Naive thymus-derived CD8-positive, alpha-beta T cell (primary cell): ENCODE data around the gene WAC. TPM values are rescaled to one million over a fixed set of nuclear protein-coding genes. Genes with fewer than 3 reads are reported as not detected.
"Not testable (repeated sequence)": the region's sequence is repeated elsewhere in the genome, so short reads cannot be mapped to it uniquely, and the experiment has no call there.

Experiments
- ATAC-seq, 2 donors: fragments of 150-1000 bp; cut with Tn5 transposase in 1 of 2; sonication (Bioruptor Pico), chemical (Tn5 transposase) in 1 of 2; 1 replicate in 1 of 2; 2 replicates in 1 of 2; pipeline ENCODE4 v1.10.0; 2021; ENCODE audit warnings: mild to moderate bottlenecking in 2 of 2, moderate library complexity in 2 of 2
- POLR2A ChIA-PET: fragments of 350-600 bp; sonication (Branson Sonifier 250); formaldehyde crosslinking; loops from one replicate; lab custom pipeline; 2021; ENCODE audit warnings: antibody characterized with exemption; lab: Charles Lee
- DNase-seq, 10 donors: peaks; one replicate each; pipeline versions ENCODE4 v3.0.0 to v3.0.0-alpha.2; 2020 to 2022
- H3K27ac Mint-ChIP-seq, 10 donors: one replicate each; pipeline ENCODE4 v1.8.0; 2020 to 2022; ENCODE audit warnings: mild to moderate bottlenecking in 10 of 10, mixed read lengths in 10 of 10, moderate library complexity in 4 of 10, inconsistent platforms in 1 of 10
- H3K27me3 Mint-ChIP-seq, 5 donors: one replicate each; pipeline ENCODE4 v1.8.0; 2021 to 2022; ENCODE audit warnings: mixed read lengths in 5 of 5
- H3K36me3 Mint-ChIP-seq, 3 donors: one replicate each; pipeline ENCODE4 v1.8.0; 2020 to 2022; ENCODE audit warnings: mixed read lengths in 3 of 3, mild to moderate bottlenecking in 2 of 3, inconsistent platforms in 1 of 3
- H3K4me1 Mint-ChIP-seq, 4 donors: one replicate each; pipeline ENCODE4 v1.8.0; 2021 to 2022; ENCODE audit warnings: mixed read lengths in 4 of 4
- H3K4me3 Mint-ChIP-seq, 10 donors: one replicate each; pipeline ENCODE4 v1.8.0; 2020 to 2022; ENCODE audit warnings: mild to moderate bottlenecking in 10 of 10, mixed read lengths in 10 of 10, moderate library complexity in 6 of 10, inconsistent platforms in 1 of 10
- H3K9me3 Mint-ChIP-seq, 9 donors: one replicate each; pipeline ENCODE4 v1.8.0; 2020 to 2022; ENCODE audit warnings: mixed read lengths in 9 of 9, mild to moderate bottlenecking in 3 of 9, inconsistent platforms in 1 of 9, moderate library complexity in 1 of 9
- polyA plus RNA-seq, 3 donors: library from polyadenylated mRNA; unstranded; fragments of 300-500 nt; fragmentation: Illumina TruSeq; gene quantifications; one replicate each; pipeline ENCODE4 v1.2.3, GENCODE V29; 2021
- total RNA-seq, 8 experiments: library from RNA in 2 of 8; stranded (reverse) in 2 of 8; gene quantifications; one replicate each; pipeline ENCODE4 v1.2.3 and lab custom pipeline; 2021 to 2026

WAC gene
- total and polyA plus RNA-seq, 5 experiments from 2014 or later, result 84.2 to 213 (median 108) TPM

DNA sequence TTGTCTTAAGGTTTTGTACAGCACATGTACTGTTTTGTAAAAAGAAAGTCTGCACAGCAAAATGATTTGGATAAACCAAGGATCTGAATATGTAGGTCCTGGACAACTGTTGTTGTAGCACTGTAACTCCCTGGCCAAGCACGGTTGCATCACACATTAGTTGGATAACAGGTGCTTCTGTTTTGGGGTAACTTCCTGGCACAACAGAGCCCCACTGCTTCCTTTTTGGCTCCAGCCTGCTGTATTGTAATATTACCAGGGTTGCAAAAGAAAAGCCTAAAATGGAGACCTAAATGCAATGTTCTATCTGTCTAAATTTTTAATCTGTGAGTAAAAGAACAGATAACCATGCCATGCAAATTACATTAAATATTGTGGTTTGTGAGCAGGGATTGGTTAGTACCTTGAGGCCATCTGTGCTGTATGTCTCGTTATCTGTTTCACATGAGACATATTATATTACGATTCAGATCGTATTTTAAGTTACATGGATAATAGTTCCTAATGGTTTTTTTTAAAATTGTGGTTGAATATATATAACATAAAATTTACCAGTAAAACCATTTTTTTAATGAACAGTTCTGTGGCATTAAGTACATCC lies 27.5 kb upstream of the WAC start:
- peaks cover 0 to 3% (median 2%) of the 10 kb centered on the region in 4 donors for H3K4me1 Mint-ChIP-seq
- no peak overlapping the region for H3K27ac Mint-ChIP-seq
- H3K36me3 Mint-ChIP-seq, result peaks cover 0 to 2% (median 0%) of the 10 kb centered on the region in 3 donors
- DNase-seq (no peak), ATAC-seq (no peak)
- H3K9me3 Mint-ChIP-seq, result no peaks in the 10 kb centered on the region
- H3K4me3 Mint-ChIP-seq, result no peak overlapping the region
- peaks cover 0 to 8% (median 1%) of the 10 kb centered on the region in 5 donors for H3K27me3 Mint-ChIP-seq
- POLR2A ChIA-PET, result no interaction called here

DNA sequence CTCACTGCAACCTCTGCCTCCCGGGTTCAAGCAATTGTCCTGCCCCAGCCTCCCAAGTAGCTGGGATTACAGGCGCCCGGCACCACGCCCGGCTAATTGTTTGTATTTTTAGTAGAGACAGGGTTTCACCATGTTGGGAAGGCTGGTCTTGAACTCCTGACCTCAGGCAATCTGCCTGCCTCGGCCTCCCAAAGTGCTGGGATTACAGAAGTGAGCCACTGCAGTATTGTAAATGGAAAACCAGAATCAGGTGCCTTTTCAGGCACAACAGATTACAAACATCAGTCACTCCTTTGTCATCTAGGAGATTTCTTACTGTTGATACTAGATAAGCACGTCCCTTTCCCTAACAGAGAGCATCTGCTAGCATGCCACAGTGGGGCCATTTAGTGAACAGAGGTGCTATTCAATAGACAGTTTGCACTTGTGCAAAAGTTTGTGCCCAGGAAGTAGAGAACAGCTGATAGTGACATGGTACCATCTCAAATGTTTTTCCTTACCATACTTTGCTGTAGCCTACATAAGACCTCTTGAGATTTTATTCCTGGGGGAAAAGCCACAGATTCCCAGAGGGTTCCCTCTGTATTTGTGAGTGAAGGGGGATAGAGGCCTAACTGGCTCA lies 24.5 kb upstream of the WAC start:
- POLR2A ChIA-PET, result no interaction called here
- Mint-ChIP-seq H3K36me3 (peaks cover 0 to 2% (median 0%) of the 10 kb centered on the region in 3 donors), H3K4me1 (no peaks in the 10 kb centered on the region), H3K9me3 (no peaks in the 10 kb centered on the region), H3K27ac (no peak overlapping the region), H3K4me3 (no peak overlapping the region), H3K27me3 (peaks cover 0 to 8% (median 1%) of the 10 kb centered on the region in 5 donors)
- ATAC-seq, result no peak
- no peak for DNase-seq

DNA sequence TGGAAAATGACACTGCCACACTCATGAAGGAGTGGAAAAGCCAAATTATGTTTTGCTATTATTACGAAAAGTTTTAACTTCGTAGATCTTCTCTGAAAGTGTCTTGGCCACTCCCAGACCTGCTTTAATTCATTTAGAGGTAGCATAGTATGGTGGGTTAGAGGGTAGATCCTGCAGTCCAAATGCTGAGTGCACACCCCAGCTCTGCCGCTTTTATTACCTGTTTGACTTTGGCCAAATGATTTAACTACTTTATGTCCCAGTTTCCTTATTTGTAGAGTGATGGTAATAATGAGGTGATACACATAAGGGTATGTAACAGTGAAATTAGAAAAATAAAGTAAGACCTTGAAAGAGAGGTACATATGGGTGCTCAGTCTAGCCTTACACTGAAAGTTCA lies 23.6 kb upstream of the WAC start:
- Mint-ChIP-seq H3K27ac (no peak overlapping the region), H3K27me3 (peaks cover 0 to 8% (median 1%) of the 10 kb centered on the region in 5 donors), H3K4me1 (no peaks in the 10 kb centered on the region), H3K4me3 (no peak overlapping the region), H3K9me3 (peaks cover 0 to 1% (median 0%) of the 10 kb centered on the region in 9 donors), H3K36me3 (no peaks in the 10 kb centered on the region)
- DNase-seq, result no peak
- POLR2A ChIA-PET, result no interaction called here
- ATAC-seq, result no peak

DNA sequence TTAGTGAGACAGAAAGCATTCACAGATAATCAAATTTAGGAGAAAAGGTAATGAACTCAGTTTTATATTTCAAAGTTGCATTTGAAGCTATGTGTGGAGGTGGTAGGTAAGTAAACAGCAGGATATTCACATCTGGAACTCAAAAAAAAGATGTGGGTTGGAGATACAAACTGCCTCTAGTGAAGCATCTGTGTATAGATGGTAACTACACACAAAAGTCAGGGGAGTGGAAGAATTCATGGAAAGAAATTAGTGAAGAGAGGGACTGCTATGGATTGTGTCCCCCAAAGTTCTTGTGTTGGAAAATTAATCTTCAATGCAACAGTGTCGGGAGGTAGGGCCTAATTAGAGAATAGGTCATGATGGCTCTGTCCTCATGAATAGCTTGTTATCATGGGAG lies 18.3 kb upstream of the WAC start:
- POLR2A ChIA-PET, result interaction anchor here (0.7 kb wide), 1 partner anchor 1443 kb away, joined by 5 read pairs; no protein-coding TSS in a partner anchor
- ATAC-seq, result no peak
- no peak overlapping the region for H3K27ac Mint-ChIP-seq

DNA sequence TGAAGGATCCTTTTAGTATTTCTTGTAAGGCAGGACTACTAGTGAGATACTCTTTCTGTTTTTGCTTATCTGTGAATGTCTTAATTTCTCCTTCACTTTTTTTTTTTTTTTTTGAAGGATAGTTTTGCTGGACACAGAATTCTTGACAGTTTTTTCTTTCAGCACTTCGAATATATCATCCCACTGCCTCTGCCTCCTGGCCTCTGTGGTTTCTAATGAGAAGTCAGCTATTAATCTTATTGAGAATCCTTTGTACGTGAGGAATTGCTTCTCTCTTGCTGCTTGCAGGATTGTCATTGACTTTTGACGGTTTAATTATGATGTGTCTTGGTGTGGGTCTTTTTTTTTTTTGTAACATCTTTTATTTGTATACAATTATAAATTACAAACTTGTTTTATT lies 12.6 kb upstream of the WAC start:
- no peaks in the 10 kb centered on the region for H3K27me3 Mint-ChIP-seq
- H3K9me3 Mint-ChIP-seq, result peaks cover 18 to 69% (median 34%) of the 10 kb centered on the region in 9 donors
- H3K4me3 Mint-ChIP-seq, result no peak overlapping the region
- H3K4me1 Mint-ChIP-seq, result peaks cover 0 to 2% (median 1%) of the 10 kb centered on the region in 4 donors
- ATAC-seq (no peak), DNase-seq (no peak)
- peaks cover 21 to 31% (median 30%) of the 10 kb centered on the region in 3 donors for H3K36me3 Mint-ChIP-seq
- POLR2A ChIA-PET, result no interaction called here
- peak overlapping the region in 1 of 10 donors; percentile 40 for H3K27ac Mint-ChIP-seq

More for the DNA sequence above, 18.3 kb upstream of the WAC start:
- Mint-ChIP-seq H3K9me3 (peaks cover under 1 to 45% (median 21%) of the 10 kb centered on the region in 9 donors), H3K4me3 (no peak overlapping the region), H3K36me3 (peaks cover 0 to 12% (median 2%) of the 10 kb centered on the region in 3 donors), H3K27me3 (peaks cover 0 to 1% (median 0%) of the 10 kb centered on the region in 5 donors), H3K4me1 (peaks cover 0 to 2% (median 0%) of the 10 kb centered on the region in 4 donors)
- no peak for DNase-seq

DNA sequence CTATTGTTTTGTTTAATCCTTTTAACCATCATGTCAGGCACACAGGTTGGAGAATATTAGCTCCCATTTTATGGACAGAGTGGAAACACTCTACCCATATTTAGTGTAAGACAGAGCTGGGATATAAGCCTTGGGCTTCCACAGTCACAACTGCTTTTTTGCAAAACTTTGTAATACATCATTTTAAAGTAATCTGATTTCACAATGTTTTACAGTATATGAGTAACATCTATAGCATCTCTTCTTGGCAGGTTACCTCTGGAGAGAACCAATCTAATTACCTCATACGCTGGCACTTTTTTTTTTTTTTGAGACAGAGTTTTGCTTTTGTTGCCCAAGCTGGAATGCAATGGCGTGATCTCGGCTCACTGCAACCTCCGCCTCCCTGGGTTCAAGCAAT lies 12.1 kb upstream of the WAC start:
- H3K4me3 Mint-ChIP-seq, H3K27ac Mint-ChIP-seq, H3K4me1 Mint-ChIP-seq, DNase-seq, ATAC-seq, POLR2A ChIA-PET, H3K27me3 Mint-ChIP-seq: not testable (repeated sequence)
- Mint-ChIP-seq H3K9me3 (peaks cover 18 to 68% (median 37%) of the 10 kb centered on the region in 9 donors), H3K36me3 (peaks cover 25 to 34% (median 34%) of the 10 kb centered on the region in 3 donors)

DNA sequence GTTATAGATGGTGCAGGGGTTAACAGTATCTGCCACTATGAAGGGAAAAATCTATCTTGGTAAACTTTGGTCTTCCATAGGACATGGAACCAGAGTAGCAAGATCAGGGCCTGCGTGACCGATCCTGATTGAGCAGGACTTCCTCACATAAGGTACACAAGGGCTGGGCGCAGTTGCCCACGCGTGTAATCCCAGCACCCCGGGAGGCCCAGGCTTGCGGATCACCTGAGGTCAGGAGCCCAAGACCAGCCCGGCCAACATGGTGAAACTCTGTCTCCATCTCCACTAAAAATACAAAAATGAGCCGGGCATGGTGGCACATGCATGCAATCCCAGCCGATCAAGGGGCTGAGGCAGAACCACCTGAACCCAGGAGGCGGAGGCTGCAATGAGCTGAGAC lies 11.0 kb upstream of the WAC start:
- H3K9me3 Mint-ChIP-seq, result peaks cover 14 to 68% (median 37%) of the 10 kb centered on the region in 9 donors
- ATAC-seq, H3K27me3 Mint-ChIP-seq, H3K27ac Mint-ChIP-seq, POLR2A ChIA-PET, H3K4me1 Mint-ChIP-seq, H3K4me3 Mint-ChIP-seq, DNase-seq: not testable (repeated sequence)
- peaks cover 34 to 42% (median 35%) of the 10 kb centered on the region in 3 donors for H3K36me3 Mint-ChIP-seq

DNA sequence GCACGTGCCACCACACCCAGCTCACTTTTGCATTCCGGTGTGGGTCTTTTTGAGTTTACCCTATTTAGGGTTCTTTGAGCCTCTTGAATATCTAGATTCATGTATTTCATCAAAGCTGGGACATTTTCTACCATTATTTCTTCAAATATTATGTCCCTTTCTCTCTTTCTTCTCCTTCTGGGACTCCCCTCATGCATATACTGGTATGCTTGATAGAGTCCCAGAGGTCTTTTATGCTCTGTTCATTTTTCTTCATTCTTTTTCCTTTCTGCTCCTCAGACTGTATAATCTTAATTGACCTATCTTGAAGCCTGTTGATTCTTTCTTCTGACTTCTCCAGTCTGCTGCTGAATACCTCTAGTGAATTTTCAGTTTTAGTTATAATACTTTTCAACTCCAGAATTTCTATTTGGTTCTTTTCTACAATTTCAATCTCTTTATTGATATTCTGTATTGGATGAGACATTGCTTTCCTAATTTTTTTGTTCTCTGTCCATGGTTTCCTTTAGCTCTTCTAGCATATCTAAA lies 9.1 kb upstream of the WAC start:
- H3K4me3 Mint-ChIP-seq, result peak overlapping the region in 1 of 10 donors; percentile 30
- peak overlapping the region in 1 of 10 donors; percentile 32 for H3K27ac Mint-ChIP-seq
- no peaks in the 10 kb centered on the region for H3K27me3 Mint-ChIP-seq
- peaks cover 12 to 53% (median 35%) of the 10 kb centered on the region in 9 donors for H3K9me3 Mint-ChIP-seq
- peaks cover 32 to 47% (median 37%) of the 10 kb centered on the region in 3 donors for H3K36me3 Mint-ChIP-seq
- DNase-seq (no peak), ATAC-seq (no peak)
- POLR2A ChIA-PET, result interaction anchor here (0.8 kb wide), 1 partner anchor 9 kb away, joined by 3 read pairs; the partner anchor contains the start of gene WAC
- peaks cover 7 to 10% (median 8%) of the 10 kb centered on the region in 4 donors for H3K4me1 Mint-ChIP-seq

DNA sequence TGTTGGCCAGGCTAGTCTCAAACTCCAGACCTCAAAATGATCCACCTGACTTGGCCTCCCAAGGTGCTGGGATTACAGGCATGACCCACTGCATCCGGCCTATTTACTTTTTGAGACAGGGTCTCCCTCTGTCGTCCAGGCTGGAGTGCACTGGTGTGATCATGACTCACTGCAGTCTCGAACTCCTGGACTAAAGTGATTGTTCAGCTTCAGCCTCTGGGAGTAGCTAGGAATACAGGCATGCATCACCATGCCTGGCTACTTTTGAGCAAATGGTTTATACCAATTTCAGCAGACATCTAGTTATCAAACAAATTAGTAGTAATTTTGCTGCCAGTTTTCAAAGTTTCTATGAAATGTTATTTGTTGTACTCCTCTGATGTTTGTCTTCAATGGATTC lies 2.2 kb upstream of the WAC start:
- Mint-ChIP-seq H3K27ac (peak overlapping the region; percentile 9 to 99 (median 96)), H3K4me1 (peaks cover 30 to 61% (median 58%) of the 10 kb centered on the region in 4 donors)
- no peak for DNase-seq

DNA sequence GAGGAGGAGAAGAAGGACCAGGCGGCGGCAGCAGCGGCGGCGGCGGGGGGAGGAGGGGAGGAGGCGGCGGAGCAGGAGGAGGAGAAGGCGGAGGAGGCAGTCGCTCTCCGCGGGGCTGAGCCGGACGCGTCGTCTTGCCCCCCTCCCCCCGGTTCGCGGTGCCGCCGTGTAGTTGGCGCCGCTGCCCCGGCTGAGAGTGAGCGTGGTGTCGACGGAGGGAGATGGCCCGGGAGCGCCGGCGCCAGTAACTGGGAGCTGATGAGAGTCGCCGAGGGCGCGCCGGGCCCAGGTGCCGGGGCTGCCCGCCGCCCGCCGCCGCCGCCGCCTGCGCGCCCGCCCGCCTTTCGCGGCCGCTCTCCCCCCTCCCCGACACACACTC lies 257 bp downstream of the WAC start:
- Mint-ChIP-seq H3K4me3 (peak overlapping the region; percentile 95 to 100 (median 98)), H3K27me3 (peaks cover 0 to 2% (median 0%) of the 10 kb centered on the region in 5 donors), H3K36me3 (peaks cover 0 to 37% (median 17%) of the 10 kb centered on the region in 3 donors), H3K4me1 (peaks cover 33 to 80% (median 73%) of the 10 kb centered on the region in 4 donors), H3K9me3 (peaks cover 0 to 2% (median 0%) of the 10 kb centered on the region in 9 donors), H3K27ac (peak overlapping the region; percentile 99 to 100 (median 100))
- DNase-seq (no peak), ATAC-seq (peak in 1 of 2 donors; percentile 13)
- POLR2A ChIA-PET, result interaction anchor here (0.8 to 1.8 kb wide), 15 partner anchors 9 to 1379 kb away, joined by 3 to 8 read pairs (median 4); partner anchors contain the start of genes MASTL, MPP7, RAB18 and YME1L1

More for the DNA sequence above, 2.2 kb upstream of the WAC start:
- no peak for ATAC-seq
- Mint-ChIP-seq H3K4me3 (peak overlapping the region; percentile 89 to 100 (median 96)), H3K27me3 (peaks cover 0 to 2% (median 0%) of the 10 kb centered on the region in 5 donors), H3K36me3 (peaks cover 13 to 25% (median 16%) of the 10 kb centered on the region in 3 donors), H3K9me3 (peaks cover 2 to 17% (median 7%) of the 10 kb centered on the region in 9 donors)
- POLR2A ChIA-PET, result no interaction called here

DNA sequence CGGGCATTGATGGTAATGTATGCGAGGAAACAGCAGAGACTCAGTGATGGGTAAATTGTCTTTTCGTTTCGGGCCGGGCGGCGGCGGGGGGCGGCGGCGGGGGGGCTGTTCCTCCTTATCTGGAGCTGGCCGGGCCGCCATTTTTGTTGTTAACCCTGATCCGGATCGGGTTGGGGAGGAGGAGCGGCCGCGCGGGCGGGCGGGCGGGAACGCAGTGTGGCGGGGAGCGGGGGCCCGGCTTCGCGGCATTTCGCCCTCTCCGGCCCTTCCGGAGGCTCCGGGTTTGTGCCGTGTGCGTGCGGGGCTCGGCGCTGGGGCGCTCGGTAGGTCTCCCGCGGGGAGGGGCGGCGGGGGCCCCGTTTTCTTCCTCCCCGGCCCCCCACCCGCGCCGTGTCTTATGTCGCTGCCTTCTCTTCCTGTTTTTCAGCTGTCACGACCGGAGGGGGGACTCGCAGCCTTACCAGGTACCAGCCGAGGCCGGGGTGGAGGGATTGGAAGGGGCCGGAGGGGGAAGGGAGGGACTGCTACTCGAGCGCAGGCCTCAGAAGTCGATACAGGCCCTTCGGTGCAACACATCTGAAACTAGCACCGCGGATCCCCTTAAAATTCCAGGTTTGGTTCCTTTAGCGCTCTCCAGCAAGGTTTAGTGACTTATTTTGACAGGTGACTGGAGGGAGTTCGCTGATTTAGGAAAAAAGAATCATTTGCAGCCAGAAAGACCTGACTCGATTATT lies 820 bp downstream of the WAC start:
- Mint-ChIP-seq H3K27ac (peak overlapping the region; percentile 88 to 100 (median 96)), H3K4me1 (peaks cover 32 to 78% (median 73%) of the 10 kb centered on the region in 4 donors), H3K4me3 (peak overlapping the region; percentile 89 to 100 (median 92)), H3K27me3 (peaks cover 0 to 2% (median 0%) of the 10 kb centered on the region in 5 donors), H3K9me3 (peaks cover 0 to 2% (median 0%) of the 10 kb centered on the region in 9 donors), H3K36me3 (peaks cover 0 to 41% (median 18%) of the 10 kb centered on the region in 3 donors)
- POLR2A ChIA-PET, result interaction anchor here (0.8 to 1.8 kb wide), 7 partner anchors 12 to 1379 kb away, joined by 3 to 8 read pairs (median 4); partner anchors contain the start of genes RAB18 and YME1L1
- ATAC-seq (peak; percentile 27), DNase-seq (peak; percentile 47 to 85 (median 59))

DNA sequence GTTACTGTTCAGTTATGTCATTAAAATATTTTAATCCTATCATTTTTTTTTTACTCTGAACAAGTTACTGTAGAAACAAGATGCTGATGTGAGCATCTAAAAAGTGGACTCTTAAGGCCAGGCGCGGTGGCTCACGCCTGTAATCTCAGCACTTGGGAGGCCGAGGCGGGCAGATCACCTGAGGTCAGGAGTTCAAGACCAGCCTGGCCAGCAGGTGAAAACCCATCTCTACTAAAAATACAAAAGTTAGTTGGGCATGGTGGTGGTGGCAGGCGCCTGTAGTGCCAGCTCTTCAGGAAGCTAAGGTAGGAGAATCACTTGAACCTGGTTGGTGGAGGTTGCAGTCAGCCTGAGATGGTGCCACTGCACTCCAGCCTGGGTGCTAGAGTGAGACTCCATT lies 2.9 kb downstream of the WAC start:
- no peaks in the 10 kb centered on the region for H3K9me3 Mint-ChIP-seq
- peaks cover 20 to 78% (median 65%) of the 10 kb centered on the region in 4 donors for H3K4me1 Mint-ChIP-seq
- H3K4me3 Mint-ChIP-seq, result peak overlapping the region in 8 of 10 donors; percentile 42 to 95 (median 62)
- H3K36me3 Mint-ChIP-seq, result peaks cover 4 to 59% (median 20%) of the 10 kb centered on the region in 3 donors
- ATAC-seq (no peak), DNase-seq (no peak)
- POLR2A ChIA-PET, result no interaction called here
- H3K27ac Mint-ChIP-seq, result peak overlapping the region in 4 of 10 donors; percentile 2 to 88 (median 24)
- H3K27me3 Mint-ChIP-seq, result peaks cover 0 to 2% (median 0%) of the 10 kb centered on the region in 5 donors
